Lower leg skin (tissue), 3 donors: ENCODE data around the gene CYTH1.

Source experiments
- POLR2A ChIP-seq, 2 donors: fragments of 450-650 bp; IDR thresholded peaks; one replicate each; pipeline ENCODE4 v1.6.1; 2016 to 2017; ENCODE audit warnings: antibody characterized with exemption in 2 of 2, mild to moderate bottlenecking in 1 of 2, moderate library complexity in 1 of 2
- TF ChIP-seq, protein P1 (sequence below), 3 donors: fragments of 450-650 bp; IDR thresholded peaks; one replicate each; pipeline ENCODE4 v1.5.1; 2016; ENCODE audit warnings: antibody characterized with exemption in 3 of 3, mild to moderate bottlenecking in 3 of 3, moderate library complexity in 2 of 3

GRCh38 chr17:78736526-78737079 is 45.5 kb downstream of the CYTH1 start:
- TF ChIP-seq, protein P1, sequence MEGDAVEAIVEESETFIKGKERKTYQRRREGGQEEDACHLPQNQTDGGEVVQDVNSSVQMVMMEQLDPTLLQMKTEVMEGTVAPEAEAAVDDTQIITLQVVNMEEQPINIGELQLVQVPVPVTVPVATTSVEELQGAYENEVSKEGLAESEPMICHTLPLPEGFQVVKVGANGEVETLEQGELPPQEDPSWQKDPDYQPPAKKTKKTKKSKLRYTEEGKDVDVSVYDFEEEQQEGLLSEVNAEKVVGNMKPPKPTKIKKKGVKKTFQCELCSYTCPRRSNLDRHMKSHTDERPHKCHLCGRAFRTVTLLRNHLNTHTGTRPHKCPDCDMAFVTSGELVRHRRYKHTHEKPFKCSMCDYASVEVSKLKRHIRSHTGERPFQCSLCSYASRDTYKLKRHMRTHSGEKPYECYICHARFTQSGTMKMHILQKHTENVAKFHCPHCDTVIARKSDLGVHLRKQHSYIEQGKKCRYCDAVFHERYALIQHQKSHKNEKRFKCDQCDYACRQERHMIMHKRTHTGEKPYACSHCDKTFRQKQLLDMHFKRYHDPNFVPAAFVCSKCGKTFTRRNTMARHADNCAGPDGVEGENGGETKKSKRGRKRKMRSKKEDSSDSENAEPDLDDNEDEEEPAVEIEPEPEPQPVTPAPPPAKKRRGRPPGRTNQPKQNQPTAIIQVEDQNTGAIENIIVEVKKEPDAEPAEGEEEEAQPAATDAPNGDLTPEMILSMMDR (IDR thresholded peaks at IDR 0.05), result no peak
- no peak for TF ChIP-seq POLR2A (IDR thresholded peaks at IDR 0.05)
